IMR-90 (cell line): ENCODE results near the gene MT1A. TPM values are rescaled to one million over a fixed set of nuclear protein-coding genes. Genes with fewer than 3 reads are reported as not detected.
A peak's percentile ranks its signal among the peaks of the same experiment; 100 is the strongest.

Experiments
- ATAC-seq: fragments of 200-7000 bp; cut with Tn5 transposase; 2 replicates; pipeline ENCODE4 v1.9.1; 2020; ENCODE audit warnings: low read depth, mild to moderate bottlenecking, moderate library complexity
- BruUV-seq: library from RNA; stranded (reverse); fragments of 400-500 nt; replicated peaks from 2 replicates; lab custom pipeline; 2021; lab: Mats Ljungman, UMichigan
- CTCF ChIA-PET: fragments of 300-600 bp; formaldehyde crosslinking; extraction: SDS; loops from one replicate; lab custom pipeline; 2021; ENCODE audit warnings: antibody characterized with exemption; lab: Yijun Ruan, JAX
- POLR2A ChIA-PET: fragments of 300-600 bp; sonication (Branson Sonifier 250); formaldehyde crosslinking; loops from one replicate; lab custom pipeline; 2022; ENCODE audit warnings: antibody characterized with exemption; ENCODE audit not compliant: unreplicated experiment; lab: Charles Lee
- DNase-seq: peaks from one replicate; pipeline ENCODE4 v3.0.0; 2013
- H2AFZ ChIP-seq: replicated peaks from 2 replicates; pipeline ENCODE3; 2013; ENCODE audit warnings: low read length, mild to moderate bottlenecking; ENCODE audit not compliant: poor library complexity
- H2AK5ac ChIP-seq: 2 replicates; pipeline ENCODE4 v1.6.1; 2013; ENCODE audit warnings: low read depth, low read length, inconsistent platforms
- H2AK9ac ChIP-seq: replicated peaks from 2 replicates; pipeline ENCODE3; 2013; ENCODE audit warnings: mild to moderate bottlenecking, low read depth, low read length, moderate library complexity; ENCODE audit not compliant: poor library complexity
- H2BK120ac ChIP-seq: 2 replicates; pipeline ENCODE4 v1.6.1; 2013; ENCODE audit warnings: low read depth, low read length, inconsistent platforms
- H2BK15ac ChIP-seq: 3 replicates; pipeline ENCODE4 v1.6.1; 2013; ENCODE audit warnings: low read depth, low read length, inconsistent platforms
- H2BK20ac ChIP-seq: 2 replicates; pipeline ENCODE4 v1.6.1; 2013; ENCODE audit warnings: low read depth, mild to moderate bottlenecking, inconsistent platforms, low read length, moderate library complexity
- H2BK5ac ChIP-seq: 2 replicates; pipeline ENCODE4 v1.6.1; 2013; ENCODE audit warnings: mild to moderate bottlenecking, low read depth, low read length, inconsistent platforms; ENCODE audit not compliant: poor library complexity, severe bottlenecking
- H3K14ac ChIP-seq: replicated peaks from 2 replicates; pipeline ENCODE4 v1.6.1; 2013; ENCODE audit warnings: low read depth, low read length, inconsistent platforms
- H3K18ac ChIP-seq: 2 replicates; pipeline ENCODE4 v1.6.1; 2013; ENCODE audit warnings: low read depth, low read length, control low read depth
- H3K23ac ChIP-seq: 2 replicates; pipeline ENCODE4 v1.6.1; 2013; ENCODE audit warnings: low read depth, low read length, inconsistent platforms
- H3K27ac ChIP-seq: 2 replicates; pipeline ENCODE4 v1.5.1; 2013; ENCODE audit warnings: mild to moderate bottlenecking, control low read depth, low read length; ENCODE audit not compliant: insufficient read depth
- H3K27me3 ChIP-seq: 2 replicates; pipeline ENCODE4 v1.6.1; 2013; ENCODE audit warnings: low read length; ENCODE audit not compliant: control insufficient read depth, insufficient read depth
- H3K36me3 ChIP-seq: 2 replicates; pipeline ENCODE4 v1.6.1; 2013; ENCODE audit warnings: low read length, mixed read lengths; ENCODE audit not compliant: control insufficient read depth, insufficient read depth
- H3K4ac ChIP-seq: 2 replicates; pipeline ENCODE4 v1.6.1; 2013; ENCODE audit warnings: low read depth, low read length, inconsistent platforms
- H3K4me1 ChIP-seq: 2 replicates; pipeline ENCODE4 v1.6.1; 2013; ENCODE audit warnings: low read length, mixed read lengths; ENCODE audit not compliant: control insufficient read depth, insufficient read depth
- H3K4me2 ChIP-seq: 2 replicates; pipeline ENCODE4 v1.6.1; 2013; ENCODE audit warnings: low read depth, mild to moderate bottlenecking, control low read depth, low read length, moderate library complexity
- H3K4me3 ChIP-seq: 2 replicates; pipeline ENCODE4 v1.5.1; 2013; ENCODE audit warnings: low read depth, mild to moderate bottlenecking, control low read depth, low read length, moderate library complexity; ENCODE audit not compliant: insufficient read depth
- H3K56ac ChIP-seq: 2 replicates; pipeline ENCODE4 v1.6.1; 2013; ENCODE audit warnings: low read length, inconsistent platforms; ENCODE audit not compliant: insufficient read depth; ENCODE audit errors: extremely low read depth
- H3K79me1 ChIP-seq, 2 experiments: 2 replicates each; pipeline ENCODE4 v1.6.1; 2013; ENCODE audit warnings: low read length in 2 of 2, inconsistent platforms in 1 of 2, low read depth in 1 of 2
- H3K9ac ChIP-seq: 2 replicates; pipeline ENCODE4 v1.6.1; 2013; ENCODE audit warnings: low read depth, low read length, control low read depth
- H3K9me1 ChIP-seq: 2 replicates; pipeline ENCODE4 v1.6.1; 2013; ENCODE audit warnings: low read length, inconsistent platforms; ENCODE audit not compliant: insufficient read depth
- H3K9me3 ChIP-seq: 2 replicates; pipeline ENCODE4 v1.6.1; 2013; ENCODE audit warnings: low read length; ENCODE audit not compliant: control insufficient read depth, insufficient read depth
- H4K20me1 ChIP-seq: 2 replicates; pipeline ENCODE4 v1.6.1; 2013; ENCODE audit warnings: low read length, inconsistent platforms; ENCODE audit not compliant: insufficient read depth
- H4K5ac ChIP-seq: 2 replicates; pipeline ENCODE4 v1.6.1; 2013; ENCODE audit warnings: mild to moderate bottlenecking, low read depth, low read length, control low read depth
- H4K8ac ChIP-seq, 2 experiments: 2 replicates each; pipeline ENCODE4 v1.6.1; 2013; ENCODE audit warnings: low read depth in 2 of 2, low read length in 2 of 2, control low read depth in 1 of 2, inconsistent platforms in 1 of 2
- H4K91ac ChIP-seq: 2 replicates; pipeline ENCODE4 v1.6.1; 2013; ENCODE audit warnings: low read depth, low read length, inconsistent platforms; ENCODE audit not compliant: insufficient read depth
- BHLHE40 ChIP-seq: fragments of 150-350 bp; IDR thresholded peaks from 2 replicates; pipeline ENCODE4 v1.6.1; 2016; ENCODE audit warnings: mild to moderate bottlenecking, low read depth, low read length
- CEBPB ChIP-seq: IDR thresholded peaks from 2 replicates; pipeline ENCODE4 v1.6.1; 2012; ENCODE audit warnings: low read depth, low read length, improper control_type of control experiment
- CHD1 ChIP-seq: IDR thresholded peaks from 2 replicates; pipeline ENCODE4 v1.6.1; 2012; ENCODE audit warnings: low read depth, low read length, improper control_type of control experiment
- FOS ChIP-seq: fragments of 150-350 bp; IDR thresholded peaks from 2 replicates; pipeline ENCODE4 v1.6.1; 2016; ENCODE audit warnings: low read depth, low read length
- MAFK ChIP-seq: IDR thresholded peaks from 2 replicates; pipeline ENCODE4 v1.6.1; 2012; ENCODE audit warnings: low read depth, low read length, improper control_type of control experiment
- MAZ ChIP-seq: IDR thresholded peaks from 2 replicates; pipeline ENCODE4 v1.6.1; 2012; ENCODE audit warnings: low read depth, mild to moderate bottlenecking, low read length, improper control_type of control experiment, moderate library complexity, borderline replicate concordance
- MXI1 ChIP-seq: IDR thresholded peaks from 2 replicates; pipeline ENCODE4 v1.6.1; 2012; ENCODE audit warnings: low read depth, mild to moderate bottlenecking, low read length, moderate library complexity, borderline replicate concordance
- POLR2A ChIP-seq: IDR thresholded peaks from 2 replicates; pipeline ENCODE4 v1.6.1; 2012; ENCODE audit warnings: mild to moderate bottlenecking, low read depth, low read length
- RAD21 ChIP-seq: IDR thresholded peaks from 2 replicates; pipeline ENCODE4 v1.6.1; 2012; ENCODE audit warnings: low read length, improper control_type of control experiment
- RCOR1 ChIP-seq: IDR thresholded peaks from 2 replicates; pipeline ENCODE4 v1.6.1; 2012; ENCODE audit warnings: mild to moderate bottlenecking, low read length, improper control_type of control experiment; ENCODE audit not compliant: insufficient replicate concordance
- RFX5 ChIP-seq: IDR thresholded peaks from 2 replicates; pipeline ENCODE4 v1.8.0; 2012; ENCODE audit warnings: low read depth, mild to moderate bottlenecking, low read length, moderate library complexity
- SMC3 ChIP-seq: fragments of 150-350 bp; IDR thresholded peaks from 2 replicates; pipeline ENCODE4 v1.6.1; 2016; ENCODE audit warnings: low read depth, mild to moderate bottlenecking, antibody characterized with exemption, low read length, moderate library complexity
- USF2 ChIP-seq: fragments of 150-350 bp; IDR thresholded peaks from 2 replicates; pipeline ENCODE4 v1.6.1; 2017; ENCODE audit warnings: mild to moderate bottlenecking, antibody characterized with exemption, low read length, low read depth
- WGBS, 2 experiments: methylation state at CpG; one replicate each; pipeline versions ENCODE4 v1.1.5 to v1.1.7; 2013; ENCODE audit warnings: missing lambda C conversion rate in 2 of 2; ENCODE audit not compliant: insufficient read length in 1 of 2; ENCODE audit errors: extremely low coverage in 2 of 2; 5-methylcytosine and 5-hydroxymethylcytosine counted together
- dilution Hi-C: fragments of 300-500 bp; cut with HindIII; formaldehyde crosslinking; loops from one replicate; pipeline ENCODE4 v1.14.3; 2018; ENCODE audit warnings: low sequenced_read_pairs; ENCODE audit not compliant: unreplicated experiment
- in situ Hi-C: fragments of 300-500 bp; cut with MboI; formaldehyde crosslinking; loops from 3 replicates; pipeline ENCODE4 v1.14.3; 2019; ENCODE audit warnings: low sequenced_read_pairs, inconsistent platforms, mixed read lengths
- intact Hi-C: fragments of 100-400 bp; cut with micrococcal nuclease; formaldehyde crosslinking; loops from 2 replicates; pipeline ENCODE4 v1.10.0; 2022
- polyA plus RNA-seq, 3 experiments: library from polyadenylated mRNA; depleted of rRNA; stranded (reverse); fragments of >200 nt; gene quantifications; 2 replicates each; pipeline ENCODE4 v1.2.3, GENCODE V29; 2012; ENCODE audit warnings: low replicate concordance in 1 of 3
- total RNA-seq: library from RNA; depleted of rRNA; stranded (reverse); fragments of >200 nt; gene quantifications from 2 replicates; pipeline ENCODE4 v1.2.3, GENCODE V29; 2012
- TF ChIP-seq, protein P1 (sequence below): conservative IDR thresholded peaks from 2 replicates; pipeline ENCODE4 v1.5.1; 2012; ENCODE audit warnings: mild to moderate bottlenecking, low read depth, low read length, improper control_type of control experiment

Gene MT1A
- total and polyA plus RNA-seq, 2 of the 4 experiments (the other 2 are of a cell fraction), result 1.6 TPM; not detected in 1

DNA sequence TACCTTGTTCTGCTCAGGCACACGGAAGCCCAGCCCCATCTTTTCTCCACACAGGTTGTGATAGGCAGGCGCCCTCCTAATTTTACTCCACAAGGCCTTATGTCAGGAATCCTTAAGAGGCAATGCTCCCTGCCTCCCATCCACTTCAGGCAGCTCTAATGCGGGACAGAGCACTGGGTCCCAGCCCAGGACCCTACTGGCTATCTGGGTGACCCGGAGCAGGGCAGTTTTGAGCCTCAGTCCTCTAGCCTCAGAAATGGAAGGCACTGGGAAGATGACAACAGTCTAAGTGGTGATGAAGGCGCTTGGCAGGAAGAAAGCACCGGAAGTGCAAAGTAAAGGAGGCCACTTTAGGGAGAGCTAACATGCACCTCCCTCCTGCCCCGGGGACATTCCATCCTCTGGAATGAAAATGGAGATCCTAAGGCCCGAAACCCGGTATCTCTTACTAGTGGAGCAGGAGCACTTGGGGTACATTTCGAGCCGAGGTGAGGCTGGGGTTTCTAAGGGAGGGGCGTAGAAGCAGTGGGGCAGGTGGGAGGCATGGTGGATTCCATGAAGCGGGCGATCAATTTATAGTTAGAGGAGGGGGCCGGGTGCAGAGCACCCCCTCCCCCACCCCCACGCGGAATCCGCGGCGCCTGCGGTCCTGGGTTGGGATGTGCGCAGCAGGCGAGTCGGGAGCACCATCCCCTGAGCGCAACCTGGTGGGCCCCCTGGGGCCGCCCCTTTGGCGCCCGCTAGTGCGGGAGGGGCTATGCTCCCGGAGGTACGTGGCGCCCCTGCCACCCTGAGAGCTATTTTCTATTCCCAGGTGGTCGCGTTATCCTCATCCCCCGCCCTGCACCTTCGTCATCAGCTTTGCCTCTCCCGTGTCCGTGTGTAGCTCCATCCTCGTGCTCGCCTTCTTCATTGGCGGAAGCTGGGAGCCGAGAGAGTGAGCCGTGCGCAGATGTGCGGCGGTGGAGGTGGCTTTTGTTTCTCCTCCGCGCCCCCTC, 24.2 kb downstream of the MT1A start:
- in situ Hi-C loops (no loop called here), dilution Hi-C loops (no loop called here), intact Hi-C loops (loop anchor here (2.0 kb wide), 1 partner anchor 26 kb away; no protein-coding TSS in a partner anchor)
- Histone ChIP-seq H3K23ac (no peak overlapping the region; the same call in 1 of the 2 replicates), H3K9me1 (peaks cover 3% of the 10 kb centered on the region; the same call in 1 of the 2 replicates), H3K9me3 (no peaks in the 10 kb centered on the region), H3K18ac (no peak overlapping the region), H3K27ac (no peak overlapping the region), H4K8ac (no peak overlapping the region), H3K9ac (no peak overlapping the region), H2BK15ac (no peak overlapping the region), H2BK5ac (no peak overlapping the region), H2AK5ac (no peak overlapping the region), H4K20me1 (no peaks in the 10 kb centered on the region), H2BK20ac (no peak overlapping the region), H3K4me1 (peaks cover 3% of the 10 kb centered on the region; the same call in 1 of the 2 replicates), H3K36me3 (no peaks in the 10 kb centered on the region), H3K56ac (no peak overlapping the region), H3K14ac (no peak overlapping the region), H2AFZ (peak overlapping the region; percentile 24), H2AK9ac (no peak overlapping the region), H2BK120ac (no peak overlapping the region), H3K79me1 (no peaks in the 10 kb centered on the region), H4K5ac (no peak overlapping the region), H3K4me2 (0 out of 2 replicates have a peak overlapping the region, but pooled peaks have one; percentile 33), H3K27me3 (peaks cover 92% of the 10 kb centered on the region), H3K4me3 (no peak overlapping the region), H4K91ac (no peak overlapping the region), H3K4ac (no peak overlapping the region)
- CTCF ChIA-PET, result no interaction called here
- POLR2A ChIA-PET, result no interaction called here
- WGBS, 2 experiments, result 8% methylated on average over 12 of the region's 48 CpGs; no CpG with 5 or more reads in 1 of the 2 experiments
- BruUV-seq, result no TSS peak
- no peak for DNase-seq
- ATAC-seq, result peak; percentile 24; the same call in 1 of the 2 replicates
- no peak for TF ChIP-seq MAZ
- no peak for TF ChIP-seq FOS
- TF ChIP-seq MAFK, result no peak
- TF ChIP-seq, protein P1, sequence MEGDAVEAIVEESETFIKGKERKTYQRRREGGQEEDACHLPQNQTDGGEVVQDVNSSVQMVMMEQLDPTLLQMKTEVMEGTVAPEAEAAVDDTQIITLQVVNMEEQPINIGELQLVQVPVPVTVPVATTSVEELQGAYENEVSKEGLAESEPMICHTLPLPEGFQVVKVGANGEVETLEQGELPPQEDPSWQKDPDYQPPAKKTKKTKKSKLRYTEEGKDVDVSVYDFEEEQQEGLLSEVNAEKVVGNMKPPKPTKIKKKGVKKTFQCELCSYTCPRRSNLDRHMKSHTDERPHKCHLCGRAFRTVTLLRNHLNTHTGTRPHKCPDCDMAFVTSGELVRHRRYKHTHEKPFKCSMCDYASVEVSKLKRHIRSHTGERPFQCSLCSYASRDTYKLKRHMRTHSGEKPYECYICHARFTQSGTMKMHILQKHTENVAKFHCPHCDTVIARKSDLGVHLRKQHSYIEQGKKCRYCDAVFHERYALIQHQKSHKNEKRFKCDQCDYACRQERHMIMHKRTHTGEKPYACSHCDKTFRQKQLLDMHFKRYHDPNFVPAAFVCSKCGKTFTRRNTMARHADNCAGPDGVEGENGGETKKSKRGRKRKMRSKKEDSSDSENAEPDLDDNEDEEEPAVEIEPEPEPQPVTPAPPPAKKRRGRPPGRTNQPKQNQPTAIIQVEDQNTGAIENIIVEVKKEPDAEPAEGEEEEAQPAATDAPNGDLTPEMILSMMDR, result no peak
- no peak for TF ChIP-seq BHLHE40
- no peak for TF ChIP-seq RAD21
- TF ChIP-seq RFX5, result no peak
- TF ChIP-seq POLR2A, result no peak
- no peak for TF ChIP-seq USF2
- no peak for TF ChIP-seq CHD1
- no peak for TF ChIP-seq MXI1
- TF ChIP-seq CEBPB, result no peak
- TF ChIP-seq RCOR1, result no peak
- no peak for TF ChIP-seq SMC3
